Astrocyte of the spinal cord (primary cell): ENCODE data around the gene RABGAP1L.
"Not testable (repeated sequence)": the region's sequence is repeated elsewhere in the genome, so short reads cannot be mapped to it uniquely, and the experiment has no call there.

Source experiments
- DNase-seq: peaks from one replicate; pipeline ENCODE4 v3.0.0; 2011; ENCODE audit warnings: low read depth, low spot score
- H3K4me3 ChIP-seq: 2 replicates; pipeline ENCODE4 v1.5.1; 2011; ENCODE audit warnings: low read depth, mild to moderate bottlenecking, low read length, moderate library complexity
- in situ Hi-C: cut with HindIII; loops from 2 replicates; pipeline ENCODE4 v1.10.0; 2017; ENCODE audit warnings: low sequenced_read_pairs
- TF ChIP-seq, protein P1 (sequence below): IDR thresholded peaks from 2 replicates; pipeline ENCODE4 v1.5.1; 2012; ENCODE audit warnings: low read depth, mild to moderate bottlenecking, low read length, inconsistent platforms

The RABGAP1L gene

DNA sequence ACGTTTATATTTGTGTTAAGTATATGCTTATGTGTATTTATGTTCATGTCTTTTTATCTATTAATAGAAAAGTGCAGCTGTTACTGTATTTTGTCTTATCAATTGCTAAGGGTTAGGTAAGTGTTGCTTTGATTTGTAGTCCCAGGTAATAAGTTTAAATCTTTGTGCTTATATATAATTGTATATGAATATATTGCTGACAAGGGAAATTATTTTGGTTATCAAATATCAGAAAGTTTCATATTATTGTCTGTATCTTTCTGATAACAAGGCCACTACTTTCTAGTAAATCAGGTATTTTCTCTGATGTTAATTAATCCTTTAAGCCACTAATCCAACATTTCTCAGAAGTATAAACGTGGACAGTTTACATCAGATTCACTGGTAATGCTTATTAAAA, 309.7 kb downstream of the RABGAP1L start:
- H3K4me3 ChIP-seq: no peak overlapping the region
- no peak for DNase-seq
- in situ Hi-C loops: no loop called here
- TF ChIP-seq, protein P1, sequence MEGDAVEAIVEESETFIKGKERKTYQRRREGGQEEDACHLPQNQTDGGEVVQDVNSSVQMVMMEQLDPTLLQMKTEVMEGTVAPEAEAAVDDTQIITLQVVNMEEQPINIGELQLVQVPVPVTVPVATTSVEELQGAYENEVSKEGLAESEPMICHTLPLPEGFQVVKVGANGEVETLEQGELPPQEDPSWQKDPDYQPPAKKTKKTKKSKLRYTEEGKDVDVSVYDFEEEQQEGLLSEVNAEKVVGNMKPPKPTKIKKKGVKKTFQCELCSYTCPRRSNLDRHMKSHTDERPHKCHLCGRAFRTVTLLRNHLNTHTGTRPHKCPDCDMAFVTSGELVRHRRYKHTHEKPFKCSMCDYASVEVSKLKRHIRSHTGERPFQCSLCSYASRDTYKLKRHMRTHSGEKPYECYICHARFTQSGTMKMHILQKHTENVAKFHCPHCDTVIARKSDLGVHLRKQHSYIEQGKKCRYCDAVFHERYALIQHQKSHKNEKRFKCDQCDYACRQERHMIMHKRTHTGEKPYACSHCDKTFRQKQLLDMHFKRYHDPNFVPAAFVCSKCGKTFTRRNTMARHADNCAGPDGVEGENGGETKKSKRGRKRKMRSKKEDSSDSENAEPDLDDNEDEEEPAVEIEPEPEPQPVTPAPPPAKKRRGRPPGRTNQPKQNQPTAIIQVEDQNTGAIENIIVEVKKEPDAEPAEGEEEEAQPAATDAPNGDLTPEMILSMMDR: no peak

DNA sequence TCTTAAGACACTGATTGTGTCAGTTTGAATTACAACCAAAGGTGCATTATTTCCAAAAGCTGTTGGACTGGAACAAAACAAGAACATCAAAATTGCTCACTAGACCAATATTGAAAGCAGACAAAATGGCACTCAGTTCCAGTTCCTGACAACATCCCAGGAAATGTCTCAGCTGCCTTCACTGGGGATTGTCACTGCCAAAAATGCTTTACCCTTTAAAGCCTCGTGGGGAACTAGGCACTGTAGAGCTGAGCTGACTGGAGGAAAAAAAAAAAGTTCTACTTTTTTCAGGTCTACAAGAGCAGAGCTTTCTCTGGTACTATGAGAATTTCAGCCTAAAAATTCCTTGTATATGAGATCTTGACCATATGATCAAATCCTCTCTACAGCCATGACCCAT, 310.4 kb downstream of the RABGAP1L start:
- TF ChIP-seq, protein P1: no peak
- in situ Hi-C loops: no loop called here
- DNase-seq: no peak
- no peak overlapping the region for H3K4me3 ChIP-seq

DNA sequence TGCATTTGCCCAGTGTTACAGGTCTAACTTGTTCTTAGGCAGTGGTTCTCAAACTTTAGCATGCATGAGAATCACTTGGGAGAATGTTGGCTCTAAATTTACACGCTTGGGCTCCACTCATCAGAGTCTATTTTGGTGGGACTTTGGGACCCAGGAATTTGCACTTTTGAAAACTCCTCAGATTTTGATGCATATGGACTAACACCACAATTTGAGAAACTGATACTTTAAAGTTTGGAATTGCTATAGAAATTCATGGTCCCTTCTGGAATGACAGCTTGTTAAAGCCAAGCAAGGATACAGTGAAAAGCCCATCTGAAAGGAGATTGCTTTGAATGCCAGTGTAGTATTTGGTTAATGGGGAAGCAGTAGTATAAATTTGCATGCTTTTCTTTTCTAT, 320.0 kb downstream of the RABGAP1L start:
- H3K4me3 ChIP-seq: no peak overlapping the region
- TF ChIP-seq, protein P1: no peak
- in situ Hi-C loops: no loop called here
- DNase-seq: no peak

DNA sequence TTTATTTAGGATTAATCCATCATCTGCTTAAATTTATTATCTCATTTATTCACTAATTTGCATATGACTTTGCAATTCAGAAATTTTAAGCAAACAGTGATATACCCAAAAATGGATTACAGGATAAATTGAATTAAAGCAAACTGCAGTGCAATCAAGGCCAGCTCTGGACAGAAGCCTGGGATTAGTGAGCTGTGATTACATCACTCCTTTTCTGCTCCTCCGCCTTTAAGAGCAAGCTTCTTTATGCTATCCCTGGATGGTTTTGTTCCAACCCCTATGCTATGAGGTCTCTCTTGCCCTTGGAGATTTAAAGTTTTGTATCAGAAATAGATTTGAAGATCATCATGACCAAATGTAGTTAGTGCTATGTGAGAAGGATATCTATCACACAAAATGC, 321.0 kb downstream of the RABGAP1L start:
- TF ChIP-seq, protein P1: no peak
- no peak for DNase-seq
- in situ Hi-C loops: no loop called here
- H3K4me3 ChIP-seq: no peak overlapping the region

DNA sequence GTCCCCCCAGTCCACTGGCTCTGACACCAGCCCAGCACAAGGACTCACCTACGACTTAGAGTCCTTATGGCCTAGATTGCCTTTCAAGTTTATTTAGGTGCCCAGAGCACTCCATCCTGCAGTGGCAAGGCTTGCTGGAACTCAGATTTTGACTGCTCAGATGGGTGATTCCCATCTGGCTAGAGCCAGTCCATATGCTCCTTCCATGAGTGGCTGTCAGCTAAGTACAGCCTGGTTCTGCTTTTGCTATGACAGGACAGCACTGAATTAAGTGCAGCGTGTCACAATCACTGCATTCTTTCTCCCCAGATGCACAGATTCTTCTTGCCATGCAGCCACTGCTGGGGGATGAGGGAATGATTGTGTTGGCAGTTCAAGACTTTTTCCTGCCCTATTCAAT, 332.3 kb downstream of the RABGAP1L start:
- H3K4me3 ChIP-seq: no peak overlapping the region
- no peak for DNase-seq
- TF ChIP-seq, protein P1: no peak
- in situ Hi-C loops: no loop called here

DNA sequence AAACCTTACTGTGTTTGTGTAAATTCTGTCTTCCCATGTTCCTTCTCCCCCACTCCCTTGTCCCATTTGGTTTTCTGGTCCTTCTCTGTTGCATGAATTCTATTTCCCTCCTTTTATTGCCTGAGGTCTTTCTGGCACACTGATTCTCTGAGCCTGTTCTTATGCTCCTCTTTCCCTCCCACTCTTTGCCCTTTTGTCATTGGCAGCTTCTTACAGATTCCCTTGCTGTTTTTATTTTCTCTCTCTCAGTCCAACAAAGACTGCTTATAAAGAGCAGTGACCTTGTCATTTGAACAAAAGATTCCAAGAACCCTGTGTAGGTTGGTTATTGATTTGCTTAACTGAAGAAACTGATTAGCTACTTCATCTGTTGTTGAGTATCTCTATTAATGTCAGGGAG, 338.2 kb downstream of the RABGAP1L start:
- no peak for DNase-seq
- H3K4me3 ChIP-seq: no peak overlapping the region
- TF ChIP-seq, protein P1: no peak
- in situ Hi-C loops: no loop called here

DNA sequence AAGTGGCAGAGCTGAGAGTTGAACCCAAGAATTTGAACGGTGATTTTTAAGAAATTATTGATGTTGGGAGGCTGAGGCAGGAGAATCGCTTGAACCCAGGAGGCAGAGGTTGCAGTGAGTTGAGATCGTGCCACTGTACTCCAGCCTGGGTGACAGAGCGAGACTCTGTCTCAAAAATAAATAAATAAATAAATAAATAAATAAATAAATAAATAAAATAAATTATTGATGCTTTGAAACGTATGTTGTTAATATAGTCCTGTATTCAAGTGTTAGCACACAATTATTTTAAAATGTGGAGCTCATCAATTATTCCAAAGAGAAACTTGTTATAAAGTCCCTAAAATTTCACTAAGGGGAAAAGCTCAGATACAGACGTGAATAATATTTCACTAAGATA, 357.4 kb downstream of the RABGAP1L start:
- H3K4me3 ChIP-seq, in situ Hi-C loops, DNase-seq: not testable (repeated sequence)
